Esophagus squamous epithelium (tissue), 5 donors: ENCODE results near the gene TSPAN18. TPM values are rescaled to one million over a fixed set of nuclear protein-coding genes. Genes with fewer than 3 reads are reported as not detected.

Experiments used
- DNase-seq: peaks from one replicate; lab custom pipeline; 2025; lab: John Stamatoyannopoulos, UW
- H3K27ac ChIP-seq, 4 donors: fragments of 200-600 bp; sonication (generic); one replicate each; pipeline ENCODE4 v1.5.1; 2016 to 2019; ENCODE audit warnings: mild to moderate bottlenecking in 1 of 4
- H3K27me3 ChIP-seq, 4 donors: fragments of 200-600 bp; sonication (generic); 1 replicate in 3 of 4; 2 replicates in 1 of 4; pipeline versions ENCODE4 v1.5.1 to v1.6.0; 2017 to 2021; ENCODE audit warnings: antibody characterized with exemption in 1 of 4
- H3K36me3 ChIP-seq, 3 donors: fragments of 200-600 bp; sonication (generic); one replicate each; pipeline ENCODE4 v1.5.1; 2016 to 2019
- H3K4me1 ChIP-seq, 3 donors: fragments of 200-600 bp; sonication (generic); one replicate each; pipeline ENCODE4 v1.5.1; 2017 to 2019
- H3K4me3 ChIP-seq, 4 donors: fragments of 200-600 bp; sonication (generic); 1 replicate in 3 of 4; 2 replicates in 1 of 4; pipeline ENCODE4 v1.5.1; 2016 to 2019; ENCODE audit warnings: mild to moderate bottlenecking in 2 of 4, moderate library complexity in 1 of 4
- H3K9me3 ChIP-seq, 3 donors: fragments of 200-600 bp; sonication (generic); one replicate each; pipeline ENCODE4 v1.5.1; 2016 to 2019
- POLR2A ChIP-seq, 4 donors: fragments of 450-650 bp; IDR thresholded peaks; one replicate each; pipeline ENCODE4 v1.6.1; 2017; ENCODE audit warnings: antibody characterized with exemption in 4 of 4, mild to moderate bottlenecking in 4 of 4, moderate library complexity in 3 of 4
- WGBS, 2 donors: methylation state at CpG; one replicate each; pipeline ENCODE4 v1.1.5; 2018; 5-methylcytosine and 5-hydroxymethylcytosine counted together
- intact Hi-C: fragments of 100-400 bp; cut with DNase I; formaldehyde crosslinking; loops from one replicate; pipeline ENCODE4 v1.15.0; 2022
- total RNA-seq, 4 donors: library from RNA; depleted of rRNA; stranded (reverse); fragments of >200 nt; gene quantifications; one replicate each; pipeline ENCODE4 v1.1.0, GENCODE V29; 2016
- TF ChIP-seq, protein P1 (sequence below), 6 experiments: fragments of 450-650 bp in 4 of 6; fragments of 200-600 bp in 2 of 6; sonication (generic) in 2 of 6; IDR thresholded peaks; one replicate each; pipeline ENCODE4 v1.5.1; 2016 to 2019; ENCODE audit warnings: antibody characterized with exemption in 6 of 6, mild to moderate bottlenecking in 4 of 6, moderate library complexity in 4 of 6
- donor health status: DM: yes; HTN: yes; CAD: no.

Gene TSPAN18
- total RNA-seq, 4 donors from 2014 or later: 0.80 to 4.4 (median 2.0) TPM

- no peaks in the 10 kb centered on the region for H3K9me3 ChIP-seq
- H3K4me3 ChIP-seq: no peak overlapping the region
- no peak for TF ChIP-seq POLR2A (IDR thresholded peaks at IDR 0.05)
- H3K4me1 ChIP-seq: peaks cover 0 to 32% (median 0%) of the 10 kb centered on the region in 3 donors
- H3K27me3 ChIP-seq: no peaks in the 10 kb centered on the region
- WGBS, 2 donors: 33 to 55% methylated on average over 3 to 7 of the region's 8 CpGs
- DNase-seq: no peak
- H3K36me3 ChIP-seq: no peaks in the 10 kb centered on the region
- intact Hi-C loops: no loop called here
- peak overlapping the region; percentile 21 to 81 (median 65) for H3K27ac ChIP-seq
Measured at GRCh38 chr11:44766112-44766971, 39.6 kb downstream of the TSPAN18 start.

- no peaks in the 10 kb centered on the region for H3K27me3 ChIP-seq
- H3K4me3 ChIP-seq: no peak overlapping the region
- no peak for DNase-seq
- intact Hi-C loops: no loop called here
- H3K36me3 ChIP-seq: no peaks in the 10 kb centered on the region
- no peak for TF ChIP-seq POLR2A (IDR thresholded peaks at IDR 0.05)
- TF ChIP-seq, protein P1, sequence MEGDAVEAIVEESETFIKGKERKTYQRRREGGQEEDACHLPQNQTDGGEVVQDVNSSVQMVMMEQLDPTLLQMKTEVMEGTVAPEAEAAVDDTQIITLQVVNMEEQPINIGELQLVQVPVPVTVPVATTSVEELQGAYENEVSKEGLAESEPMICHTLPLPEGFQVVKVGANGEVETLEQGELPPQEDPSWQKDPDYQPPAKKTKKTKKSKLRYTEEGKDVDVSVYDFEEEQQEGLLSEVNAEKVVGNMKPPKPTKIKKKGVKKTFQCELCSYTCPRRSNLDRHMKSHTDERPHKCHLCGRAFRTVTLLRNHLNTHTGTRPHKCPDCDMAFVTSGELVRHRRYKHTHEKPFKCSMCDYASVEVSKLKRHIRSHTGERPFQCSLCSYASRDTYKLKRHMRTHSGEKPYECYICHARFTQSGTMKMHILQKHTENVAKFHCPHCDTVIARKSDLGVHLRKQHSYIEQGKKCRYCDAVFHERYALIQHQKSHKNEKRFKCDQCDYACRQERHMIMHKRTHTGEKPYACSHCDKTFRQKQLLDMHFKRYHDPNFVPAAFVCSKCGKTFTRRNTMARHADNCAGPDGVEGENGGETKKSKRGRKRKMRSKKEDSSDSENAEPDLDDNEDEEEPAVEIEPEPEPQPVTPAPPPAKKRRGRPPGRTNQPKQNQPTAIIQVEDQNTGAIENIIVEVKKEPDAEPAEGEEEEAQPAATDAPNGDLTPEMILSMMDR (IDR thresholded peaks at IDR 0.05): no peak
- H3K9me3 ChIP-seq: no peaks in the 10 kb centered on the region
- H3K4me1 ChIP-seq: peaks cover 0 to 27% (median 0%) of the 10 kb centered on the region in 3 donors
- peak overlapping the region; percentile 21 to 81 (median 65) for H3K27ac ChIP-seq
Measured at GRCh38 chr11:44766972-44767278, 40.2 kb downstream of the TSPAN18 start.

- no peaks in the 10 kb centered on the region for H3K9me3 ChIP-seq
- intact Hi-C loops: no loop called here
- no peaks in the 10 kb centered on the region for H3K27me3 ChIP-seq
- H3K27ac ChIP-seq: peak overlapping the region; percentile 21 to 81 (median 65)
- no peak for DNase-seq
- no peak overlapping the region for H3K4me3 ChIP-seq
- 55 to 56% methylated on average over 1 of the region's 1 CpG for WGBS, 2 donors
- TF ChIP-seq POLR2A (IDR thresholded peaks at IDR 0.05): no peak
- TF ChIP-seq, protein P1 (IDR thresholded peaks at IDR 0.05): no peak
- no peaks in the 10 kb centered on the region for H3K36me3 ChIP-seq
- H3K4me1 ChIP-seq: peaks cover 0 to 26% (median 0%) of the 10 kb centered on the region in 3 donors
Measured at GRCh38 chr11:44767421-44767820, 40.7 kb downstream of the TSPAN18 start.

DNA sequence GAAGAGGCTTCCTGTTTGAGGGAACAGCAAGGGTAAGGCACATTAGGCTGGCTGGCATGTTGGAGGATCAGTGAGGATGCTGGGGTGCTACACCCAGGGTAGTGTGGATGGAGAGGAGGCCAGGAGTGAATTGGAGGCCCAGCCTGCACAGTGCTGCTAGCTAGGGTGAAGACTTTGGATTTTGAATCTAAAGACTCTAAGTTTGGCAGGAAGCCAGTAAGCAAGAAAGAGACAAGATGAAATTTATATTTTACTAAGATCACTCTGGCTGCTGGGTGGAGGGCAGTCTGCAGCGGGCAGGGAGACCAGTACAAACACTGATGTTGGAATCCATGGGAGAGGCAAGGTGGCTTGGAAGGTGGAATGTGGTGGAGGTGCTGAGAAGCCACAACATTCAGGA, 43.6 kb downstream of the TSPAN18 start:
- no peaks in the 10 kb centered on the region for H3K36me3 ChIP-seq
- intact Hi-C loops: loop anchor here (10.0 kb wide), 1 partner anchor 216 kb away; no protein-coding TSS in a partner anchor
- H3K9me3 ChIP-seq: no peaks in the 10 kb centered on the region
- H3K27me3 ChIP-seq: no peaks in the 10 kb centered on the region
- no peak overlapping the region for H3K27ac ChIP-seq
- WGBS, 2 donors: 75 to 81% methylated on average over 1 of the region's 1 CpG
- DNase-seq: no peak
- H3K4me1 ChIP-seq: peaks cover 6 to 38% (median 14%) of the 10 kb centered on the region in 3 donors
- H3K4me3 ChIP-seq: no peak overlapping the region
- TF ChIP-seq POLR2A (IDR thresholded peaks at IDR 0.05): no peak
- TF ChIP-seq, protein P1 (IDR thresholded peaks at IDR 0.05): no peak

DNA sequence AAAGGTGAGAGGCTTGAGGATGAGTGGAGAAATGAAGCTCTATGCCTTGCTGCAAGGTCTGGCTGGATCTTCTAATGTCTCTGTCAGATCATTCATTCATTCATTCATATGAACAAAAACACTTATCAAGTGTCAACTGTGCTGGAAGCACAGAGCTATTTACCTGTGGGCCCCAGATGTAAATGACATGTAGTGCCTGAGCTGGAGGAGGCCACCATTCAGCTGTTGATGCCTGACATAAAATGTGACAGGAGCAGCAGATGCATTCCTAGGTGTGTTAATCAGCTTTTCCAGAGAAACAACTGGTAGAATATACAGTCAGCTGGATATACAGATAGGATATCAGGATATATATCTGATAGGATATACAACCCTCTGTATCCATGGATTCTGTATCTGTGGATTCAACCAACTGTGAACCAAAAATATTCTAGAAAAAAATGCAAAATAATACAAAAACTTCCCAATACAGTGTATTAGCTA, 44.5 kb downstream of the TSPAN18 start:
- no peak for DNase-seq
- Histone ChIP-seq H3K36me3 (no peaks in the 10 kb centered on the region), H3K9me3 (no peaks in the 10 kb centered on the region), H3K27me3 (no peaks in the 10 kb centered on the region), H3K4me3 (no peak overlapping the region), H3K27ac (no peak overlapping the region), H3K4me1 (peaks cover 6 to 38% (median 14%) of the 10 kb centered on the region in 3 donors)
- intact Hi-C loops: loop anchor here (10.0 kb wide), 1 partner anchor 216 kb away; no protein-coding TSS in a partner anchor
- no peak for TF ChIP-seq POLR2A (IDR thresholded peaks at IDR 0.05)
- TF ChIP-seq, protein P1 (IDR thresholded peaks at IDR 0.05): no peak
